Hematopoietic multipotent progenitor cell treated with erythropoietin and hydrocortisone succinate and interleukin-3 and kit ligand, for 4 days (in vitro differentiated cells): ENCODE results near the gene MB21D2.
"Not testable (repeated sequence)": the region's sequence is repeated elsewhere in the genome, so short reads cannot be mapped to it uniquely, and the experiment has no call there.

Source experiments
- DNase-seq: peaks from one replicate; pipeline ENCODE4 v3.0.0-alpha.2; 2015

The MB21D2 gene

GRCh38 chr3:192851821-192852372 lies 65.8 kb downstream of the MB21D2 start:
- DNase-seq, result peak; percentile 65

DNA sequence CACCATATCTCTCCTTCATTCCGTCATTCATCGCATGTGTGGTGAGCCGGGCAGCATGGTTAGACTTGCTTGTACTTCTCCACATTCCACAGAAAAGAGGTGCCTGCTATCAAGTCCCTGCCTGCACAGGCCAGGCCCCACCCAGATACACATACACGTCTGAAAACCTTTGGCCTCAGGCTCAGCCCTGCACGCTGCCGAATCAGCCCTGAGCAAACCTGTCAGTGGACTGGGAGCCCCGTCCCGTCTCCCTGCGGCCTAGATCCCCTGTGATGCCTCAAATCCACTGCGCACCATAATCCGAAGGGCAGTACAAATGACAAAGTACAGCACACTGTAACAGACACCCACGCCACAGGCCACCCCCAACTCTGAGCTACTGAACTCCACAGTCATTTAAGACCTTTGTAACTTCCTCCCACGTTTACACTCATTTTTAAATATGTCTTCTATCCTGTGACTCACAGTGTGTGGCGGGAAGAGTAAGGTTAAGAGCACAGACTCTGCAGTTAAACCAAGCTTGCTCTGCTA lies 67.1 kb downstream of the MB21D2 start:
- DNase-seq, result peak; percentile 15

- not testable (repeated sequence) for DNase-seq
These were observed 67.8 kb downstream of the MB21D2 start for GRCh38 chr3:192849821-192850220.

- DNase-seq, result no peak
These were observed 69.1 kb downstream of the MB21D2 start for GRCh38 chr3:192848371-192849233.

DNA sequence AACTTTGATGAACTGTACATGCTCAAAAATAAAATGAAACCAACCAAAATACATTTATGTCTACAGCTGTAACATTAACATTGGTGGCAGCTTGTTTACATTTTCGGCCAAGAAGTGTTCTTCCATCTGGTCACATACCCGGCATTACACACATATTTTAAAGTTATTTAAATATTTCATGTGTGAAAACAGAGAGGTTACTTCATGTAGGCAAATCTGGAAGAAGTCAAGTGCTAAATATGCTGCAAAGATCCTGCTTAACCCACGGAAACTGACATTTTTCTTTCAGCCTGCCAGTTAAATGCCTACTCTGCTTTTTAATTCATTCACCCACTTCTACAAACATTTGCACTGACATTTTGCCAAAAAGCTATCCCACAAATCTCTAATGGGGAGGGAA lies 69.7 kb downstream of the MB21D2 start:
- DNase-seq, result no peak

GRCh38 chr3:192845526-192845855 lies 72.2 kb downstream of the MB21D2 start:
- DNase-seq, result no peak

DNA sequence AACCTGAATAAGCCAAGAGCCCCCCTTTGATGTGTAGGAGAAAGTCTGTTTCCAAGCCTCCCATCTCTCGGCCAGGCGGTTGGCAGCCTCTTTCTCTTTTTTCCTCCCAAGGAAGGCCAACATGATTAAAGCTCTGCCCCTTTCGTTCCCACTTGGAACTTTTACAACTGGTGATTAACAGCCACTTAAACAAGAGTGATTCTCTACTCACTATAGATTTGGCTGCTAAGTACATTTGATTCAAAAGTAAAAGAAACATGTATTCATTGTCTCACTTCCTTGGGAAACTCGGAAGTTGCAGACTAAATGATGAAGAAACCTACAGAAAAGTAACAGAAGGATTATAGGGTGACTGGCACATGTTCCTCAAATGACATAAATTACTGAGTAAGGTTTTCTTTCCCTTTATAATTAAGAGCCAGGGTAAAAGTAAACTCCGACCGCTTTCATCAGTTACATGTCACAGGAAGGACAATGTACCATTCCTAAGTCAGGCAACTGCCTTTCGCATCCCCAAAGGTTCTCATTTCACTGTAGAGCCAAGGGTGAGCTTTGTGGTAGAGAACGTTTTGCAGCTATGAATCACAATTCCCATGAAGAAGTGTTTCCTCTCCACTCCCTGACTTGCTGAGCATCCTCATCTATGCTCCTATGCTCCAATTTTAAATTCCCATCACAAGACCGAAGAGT lies 72.7 kb downstream of the MB21D2 start:
- no peak for DNase-seq

- no peak for DNase-seq
These were observed 73.2 kb downstream of the MB21D2 start for GRCh38 chr3:192844486-192844765.

DNA sequence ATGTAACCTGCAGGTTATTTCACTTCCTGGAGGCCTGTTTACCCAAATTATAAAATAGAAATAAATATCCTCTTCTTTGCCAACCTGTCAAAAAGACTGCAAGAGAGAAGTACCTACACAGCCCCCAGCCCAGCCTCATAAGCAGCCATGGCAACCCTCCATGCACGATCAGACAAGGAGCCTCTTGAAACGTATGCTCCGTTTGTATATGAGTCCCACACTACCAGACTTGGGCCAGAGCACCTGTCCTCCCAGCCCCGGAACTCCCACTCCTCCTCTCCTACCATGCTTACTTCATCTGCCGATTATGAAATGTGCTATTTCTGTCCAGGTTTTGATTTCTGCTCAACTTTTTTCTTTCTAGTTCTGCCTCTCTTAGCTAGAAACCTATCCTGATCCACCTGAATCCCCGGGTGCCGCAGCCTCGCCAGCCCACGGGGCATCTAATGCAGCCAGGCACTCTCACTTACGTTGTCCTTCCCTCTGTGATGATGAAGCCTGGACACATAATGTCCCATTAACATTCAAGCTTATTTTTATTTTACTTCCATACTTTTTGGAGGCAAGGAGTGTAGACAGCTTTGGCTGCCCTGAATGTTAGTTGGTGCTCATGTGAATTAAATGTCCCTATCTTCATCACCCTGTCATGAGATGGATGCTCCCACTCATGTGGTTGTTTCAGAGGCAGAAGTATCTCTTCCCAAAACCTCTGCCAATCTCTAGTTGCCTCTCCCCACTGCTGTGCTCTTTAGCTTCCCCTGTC lies 73.8 kb downstream of the MB21D2 start:
- no peak for DNase-seq

DNA sequence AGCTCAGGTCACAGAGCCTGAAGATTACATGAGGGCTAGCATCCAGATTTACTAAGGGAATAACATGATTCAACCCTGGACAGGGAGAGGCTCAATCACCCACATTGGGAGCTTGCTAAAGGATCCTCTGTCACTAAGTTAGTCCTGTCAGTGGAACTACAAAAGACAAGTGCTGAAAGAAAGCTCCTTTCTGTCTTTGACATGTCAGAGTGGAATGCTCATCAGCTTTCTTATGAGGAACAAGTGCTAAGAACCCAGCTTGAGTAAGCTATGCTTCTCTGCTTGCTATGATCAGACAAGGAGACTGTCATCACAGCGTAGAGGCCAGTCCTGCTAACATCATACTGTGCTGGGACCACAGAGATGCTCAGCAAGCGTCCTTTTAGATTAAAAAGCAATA lies 74.5 kb downstream of the MB21D2 start:
- DNase-seq, result no peak

DNA sequence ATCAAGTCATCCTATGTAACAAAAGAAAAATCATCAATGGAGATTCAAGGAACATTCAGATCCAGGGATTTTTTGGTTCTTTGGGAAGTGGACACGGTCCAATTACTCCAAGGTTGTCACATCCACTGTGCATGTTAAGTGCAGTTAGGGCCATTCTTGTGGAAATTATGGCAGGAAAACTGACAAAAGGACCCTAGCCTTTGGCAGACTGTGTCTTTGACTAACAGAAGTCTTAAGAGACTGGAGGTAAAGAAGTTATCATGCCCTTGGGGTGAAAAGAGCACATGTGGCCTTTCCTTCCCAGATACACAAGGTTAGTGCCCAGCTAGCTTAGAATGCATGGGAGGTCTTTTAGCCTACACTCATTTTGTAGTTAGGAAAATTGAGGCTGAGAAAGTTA lies 74.9 kb downstream of the MB21D2 start:
- DNase-seq, result no peak

- no peak for DNase-seq
These were observed 75.5 kb downstream of the MB21D2 start for GRCh38 chr3:192842138-192842537.

DNA sequence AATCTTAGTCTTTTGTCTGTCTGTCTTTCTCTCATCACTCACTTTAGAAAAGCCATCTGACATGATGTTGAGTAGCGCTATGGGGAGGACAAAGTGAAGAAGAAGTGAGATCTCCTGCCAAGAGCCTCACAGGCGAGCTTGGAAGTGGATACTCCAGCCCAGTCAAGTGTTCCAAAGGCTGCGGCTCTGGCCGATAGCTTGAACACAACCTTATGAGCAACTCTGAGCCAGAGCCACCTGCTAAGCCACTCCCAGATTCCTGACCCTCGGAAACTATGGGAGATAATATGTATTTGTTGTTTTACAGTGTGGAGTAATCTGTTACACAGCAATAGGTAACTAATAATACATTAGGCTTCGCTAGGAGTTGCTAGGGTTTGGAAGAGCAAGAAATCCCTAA lies 76.2 kb downstream of the MB21D2 start:
- DNase-seq, result no peak

GRCh38 chr3:192840143-192840836 lies 77.4 kb downstream of the MB21D2 start:
- DNase-seq, result no peak

- DNase-seq, result no peak
These were observed 81.5 kb downstream of the MB21D2 start for GRCh38 chr3:192835818-192836815.

GRCh38 chr3:192834428-192834827 lies 83.2 kb downstream of the MB21D2 start:
- no peak for DNase-seq

DNA sequence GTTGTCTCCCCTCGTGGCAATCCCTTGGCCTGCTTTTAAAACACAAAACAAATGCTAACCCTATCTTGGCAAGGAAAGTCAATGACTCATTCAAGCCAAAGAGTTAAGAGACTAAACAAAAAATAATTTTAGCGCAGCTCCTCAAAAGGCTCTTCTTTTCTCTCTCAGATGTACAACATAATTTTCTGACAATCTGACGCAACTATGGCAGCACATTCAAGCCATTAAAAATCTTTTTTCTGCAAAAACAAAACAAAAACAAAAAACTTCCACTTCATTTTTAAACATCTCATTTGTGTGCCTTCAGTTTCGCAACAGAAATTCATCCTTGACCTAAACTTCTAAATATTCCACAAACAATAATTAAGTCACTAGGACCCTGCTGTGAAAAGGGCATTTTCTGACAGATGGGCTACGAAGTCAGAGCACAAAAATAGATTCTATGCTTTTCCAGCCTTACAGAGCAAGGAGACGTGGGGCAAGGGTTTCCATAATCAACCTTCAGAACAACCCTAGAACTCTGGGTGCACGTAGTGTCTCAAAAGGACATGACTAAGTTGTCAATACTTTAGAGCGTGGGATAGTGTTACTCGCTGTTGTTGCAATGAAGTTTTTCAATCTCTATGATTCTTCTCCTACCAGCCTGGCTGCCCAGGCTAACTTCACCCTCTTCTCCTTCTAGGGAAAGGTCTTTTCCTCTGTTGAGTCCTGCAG lies 84.3 kb downstream of the MB21D2 start:
- DNase-seq, result no peak

GRCh38 chr3:192831801-192832347 lies 85.8 kb downstream of the MB21D2 start:
- no peak for DNase-seq

DNA sequence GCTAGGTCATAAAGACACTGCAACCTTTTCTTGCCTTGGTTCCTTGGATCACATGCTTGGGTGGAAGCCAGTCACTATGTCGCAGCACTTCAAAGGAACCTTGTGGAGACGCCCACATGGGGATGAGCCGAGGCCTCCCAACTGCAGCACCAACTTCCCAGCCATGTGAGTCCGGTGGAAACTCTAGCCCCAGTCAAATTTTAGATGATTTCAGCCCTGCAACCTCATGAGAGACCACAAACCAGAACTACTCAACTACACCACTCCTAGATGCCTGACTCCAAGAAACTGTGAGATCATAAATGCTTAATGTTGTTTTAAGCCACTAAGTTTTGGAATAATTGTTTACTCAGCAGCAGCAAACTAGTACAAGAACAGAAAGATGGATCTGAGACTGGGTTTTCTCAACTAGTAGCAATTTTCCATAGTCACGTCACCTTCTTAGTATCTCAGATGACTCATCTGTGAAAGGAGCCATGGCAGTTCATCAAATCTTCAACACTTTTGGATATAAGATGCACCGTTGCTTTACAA lies 86.5 kb downstream of the MB21D2 start:
- DNase-seq, result no peak
